ENCODE data around the gene PKNOX2. TPM values are rescaled to one million over a fixed set of nuclear protein-coding genes. Genes with fewer than 3 reads are reported as not detected.
A peak's percentile ranks its signal among the peaks of the same experiment; 100 is the strongest.

The PKNOX2 gene
- total and polyA plus RNA-seq, 2 of the 8 experiments (the other 6 are each of a cell fraction or from before 2014, with no cell fraction given), result 2.0 TPM

GRCh38 chr11:125346179-125346530 is 181.6 kb downstream of the PKNOX2 start:
- H3K56ac ChIP-seq (replicated peaks; ENCODE audit: insufficient read length, low read depth, low read length), result no peak overlapping the region
- H4K91ac ChIP-seq (replicated peaks; ENCODE audit: insufficient read length, low read length), result no peak overlapping the region
- no peak overlapping the region for H4K8ac ChIP-seq (ENCODE audit: extremely low read depth, insufficient read depth, low read length)
- peaks cover 0 to 10% (median 3%) of the 10 kb centered on the region in 4 experiments; a peak in 3 of 7 replicates for H3K27me3 ChIP-seq (replicated peaks in 1 of 4; ENCODE audit: control insufficient read depth in 3 of 4, extremely low read depth in 1 of 4, insufficient read depth in 3 of 4, low read length in 3 of 4)
- no peak overlapping the region; the same call in 1 of the 2 replicates for H2BK20ac ChIP-seq (ENCODE audit: low read length)
- no peak overlapping the region for H3K27ac ChIP-seq (ENCODE audit: low read depth, low read length)
- no peak overlapping the region for H3K9ac ChIP-seq (replicated peaks in 1 of 4; ENCODE audit: extremely low read depth in 1 of 4, low read depth in 3 of 4, low read length in 3 of 4)
- peaks cover 0 to 35% (median 13%) of the 10 kb centered on the region in 4 experiments; a peak in 6 of 7 replicates for H3K4me1 ChIP-seq (replicated peaks in 1 of 4; ENCODE audit: control insufficient read depth in 3 of 4, insufficient read depth in 4 of 4, low read length in 3 of 4)
- H2AK5ac ChIP-seq (ENCODE audit: low read depth, low read length), result 0 out of 2 replicates have a peak overlapping the region, but pooled peaks have one; percentile 32
- no peaks in the 10 kb centered on the region for H3K36me3 ChIP-seq (ENCODE audit: control insufficient read depth in 2 of 4, insufficient read depth in 4 of 4, low read length in 3 of 4)
- H3K4me3 ChIP-seq (ENCODE audit: extremely low read depth in 1 of 4, insufficient read depth in 2 of 4, low read depth in 3 of 4, low read length in 4 of 4), result no peak overlapping the region
- no peak overlapping the region for H3K14ac ChIP-seq (ENCODE audit: insufficient read length)
- H3K79me2 ChIP-seq (ENCODE audit: control insufficient read depth in 1 of 2, insufficient read depth in 2 of 2, low read length in 2 of 2), result no peaks in the 10 kb centered on the region
- no peak for DNase-seq (ENCODE audit: low read depth in 1 of 2, low spot score in 2 of 2)
- H4K5ac ChIP-seq (ENCODE audit: insufficient read length, low read depth, low read length), result no peak overlapping the region
- H3K4ac ChIP-seq (replicated peaks; ENCODE audit: insufficient read length, low read depth, low read length), result no peak overlapping the region
- no peaks in the 10 kb centered on the region for H3K23me2 ChIP-seq (ENCODE audit: low read depth, low read length)
- ChIA-PET CTCF (ENCODE audit: partially characterized antibody) (interaction anchor here (0.6 to 25.6 kb wide), 64 partner anchors 10 to 639 kb away, joined by 3 to 486 read pairs (median 6); partner anchors contain the start of genes EI24, PKNOX2 and TMEM218), POLR2A (ENCODE audit: partially characterized antibody) (interaction anchor here (1.0 to 1.4 kb wide), 3 partner anchors 67 to 255 kb away, joined by 3 to 5 read pairs (median 3); no protein-coding TSS in a partner anchor)
- H4K20me1 ChIP-seq (replicated peaks in 1 of 2; ENCODE audit: control insufficient read depth in 1 of 2, insufficient read depth in 2 of 2, low read length in 2 of 2), result no peaks in the 10 kb centered on the region
- no peaks in the 10 kb centered on the region for H3K79me1 ChIP-seq (ENCODE audit: low read depth, low read length)
- no peak overlapping the region for H3K18ac ChIP-seq (ENCODE audit: extremely low read depth, low read length)
- FAIRE-seq, result no peak
- H3K4me2 ChIP-seq (ENCODE audit: insufficient read depth in 1 of 2, low read depth in 2 of 2, low read length in 2 of 2), result 0 out of 4 replicates have a peak overlapping the region, but pooled peaks of 1 of the 2 experiments have one; percentile 40
- TF ChIP-seq HDAC6 (IDR thresholded peaks at IDR 0.05; ENCODE audit: low read depth, low read length), result no peak
- TF ChIP-seq BACH1 (IDR thresholded peaks at IDR 0.05; ENCODE audit: low read length), result no peak
- no peak for TF ChIP-seq CHD2 (IDR thresholded peaks at IDR 0.05; ENCODE audit: low read length)
- TF ChIP-seq CHD1 (IDR thresholded peaks at IDR 0.05; ENCODE audit: low read depth, low read length), result no peak
- no peak for TF ChIP-seq EGR1 (IDR thresholded peaks at IDR 0.05; ENCODE audit: borderline replicate concordance, low read depth, low read length)
- TF ChIP-seq POU5F1 (IDR thresholded peaks at IDR 0.05; ENCODE audit: low read depth, low read length), result no peak
- no peak for TF ChIP-seq CEBPB (IDR thresholded peaks at IDR 0.05; ENCODE audit: low read depth, low read length)
- TF ChIP-seq USF2 (IDR thresholded peaks at IDR 0.05; ENCODE audit: low read length), result no peak
- H2BK5ac ChIP-seq (ENCODE audit: low read depth, low read length), result no peak overlapping the region
- 0 out of 2 replicates have a peak overlapping the region, but pooled peaks have one; percentile 8 for H2BK15ac ChIP-seq (ENCODE audit: low read length)
- no peak overlapping the region for H3K23ac ChIP-seq (ENCODE audit: insufficient read length)
- H2BK12ac ChIP-seq (ENCODE audit: low read depth, low read length), result no peak overlapping the region; the same call in 1 of the 2 replicates
- H3K9me3 ChIP-seq (ENCODE audit: insufficient read depth in 2 of 2, low read depth in 1 of 2, low read length in 1 of 2), result no peaks in the 10 kb centered on the region
- no peak overlapping the region for H2BK120ac ChIP-seq (replicated peaks; ENCODE audit: low read depth, low read length)
- no peak overlapping the region for H2AFZ ChIP-seq (ENCODE audit: low read length)
- WGBS, 2 experiments (ENCODE audit: extremely low coverage in 1 of 2, insufficient coverage in 1 of 2, insufficient read length in 1 of 2, insufficient replicate concordance in 2 of 2, low coverage in 1 of 2, low lambda C conversion rate in 2 of 2, missing lambda C conversion rate in 1 of 2), result 84% methylated on average over 4 of the region's 6 CpGs; no CpG with 5 or more reads in 1 of the 2 experiments

All from H1 (cell line).